Hindlimb muscle (tissue), 1 donor: ENCODE data around the gene STX8. TPM values are rescaled to one million over a fixed set of nuclear protein-coding genes. Genes with fewer than 3 reads are reported as not detected.
A peak's percentile ranks its signal among the peaks of the same experiment; 100 is the strongest.
"Not testable (repeated sequence)": the region's sequence is repeated elsewhere in the genome, so short reads cannot be mapped to it uniquely, and the experiment has no call there.

ENCODE experiments used
- DNase-seq: peaks from one replicate; pipeline ENCODE4 v3.0.0-alpha.2; 2013
- polyA plus RNA-seq: library from polyadenylated mRNA; unstranded; fragments of 120-200 nt; gene quantifications from one replicate; pipeline ENCODE4 v1.2.1, GENCODE V29; 2013; ENCODE audit not compliant: insufficient read length

Gene STX8
- polyA plus RNA-seq = 37.5 TPM

GRCh38 chr17:9575381-9576101 lies at the start of gene STX8:
Gene STX8, minus strand, starts transcription at chr17:9575820. Its CDS starts 12 bp downstream, at chr17:9575808.
- peak; percentile 86 for DNase-seq

- no peak for DNase-seq
Observed at GRCh38 chr17:9622961-9623360, 47.3 kb upstream of the STX8 start.

- DNase-seq = no peak
Observed at GRCh38 chr17:9615486-9615885, 39.9 kb upstream of the STX8 start.

- DNase-seq = no peak
Observed at GRCh38 chr17:9612006-9612405, 36.4 kb upstream of the STX8 start.

- DNase-seq = no peak
Observed at GRCh38 chr17:9611557-9611956, 35.9 kb upstream of the STX8 start.

GRCh38 chr17:9607058-9607457 lies 31.4 kb upstream of the STX8 start:
- not testable (repeated sequence) for DNase-seq

- DNase-seq = no peak
Observed at GRCh38 chr17:9606453-9606852, 30.8 kb upstream of the STX8 start.

GRCh38 chr17:9604583-9604982 lies 29.0 kb upstream of the STX8 start:
- not testable (repeated sequence) for DNase-seq

- no peak for DNase-seq
Observed at GRCh38 chr17:9598661-9599060, 23.0 kb upstream of the STX8 start.

GRCh38 chr17:9597638-9598037 lies 22.0 kb upstream of the STX8 start:
- not testable (repeated sequence) for DNase-seq

- no peak for DNase-seq
Observed at GRCh38 chr17:9594065-9594464, 18.4 kb upstream of the STX8 start.

GRCh38 chr17:9587969-9588656 lies 12.5 kb upstream of the STX8 start:
- DNase-seq = no peak

GRCh38 chr17:9577373-9577709 lies 1.7 kb upstream of the STX8 start:
- no peak for DNase-seq

- peak; percentile 76 for DNase-seq
Observed at GRCh38 chr17:9576521-9577372, 1.1 kb upstream of the STX8 start, which contains the start of gene CFAP52. Gene CFAP52, plus strand, starts transcription at chr17:9576642. Its CDS starts 54 bp downstream, at chr17:9576696.

GRCh38 chr17:9571201-9571600 lies 4.4 kb downstream of the STX8 start:
- no peak for DNase-seq

- DNase-seq = no peak
Observed at GRCh38 chr17:9568957-9569588, 6.5 kb downstream of the STX8 start.

- DNase-seq = no peak
Observed at GRCh38 chr17:9568004-9568403, 7.6 kb downstream of the STX8 start.

GRCh38 chr17:9566739-9567138 lies 8.9 kb downstream of the STX8 start:
- not testable (repeated sequence) for DNase-seq

GRCh38 chr17:9566067-9566466 lies 9.6 kb downstream of the STX8 start:
- DNase-seq = no peak

GRCh38 chr17:9564104-9564503 lies 11.5 kb downstream of the STX8 start:
- no peak for DNase-seq

GRCh38 chr17:9557857-9558256 lies 17.8 kb downstream of the STX8 start:
- no peak for DNase-seq

- no peak for DNase-seq
Observed at GRCh38 chr17:9557161-9557755, 18.4 kb downstream of the STX8 start.
